ENCODE measurements around the gene CD9. TPM values are rescaled to one million over a fixed set of nuclear protein-coding genes. Genes with fewer than 3 reads are reported as not detected.
A peak's percentile ranks its signal among the peaks of the same experiment; 100 is the strongest.

The CD9 gene
- total RNA-seq, 1 donor from 2014 or later = 437 TPM

DNA sequence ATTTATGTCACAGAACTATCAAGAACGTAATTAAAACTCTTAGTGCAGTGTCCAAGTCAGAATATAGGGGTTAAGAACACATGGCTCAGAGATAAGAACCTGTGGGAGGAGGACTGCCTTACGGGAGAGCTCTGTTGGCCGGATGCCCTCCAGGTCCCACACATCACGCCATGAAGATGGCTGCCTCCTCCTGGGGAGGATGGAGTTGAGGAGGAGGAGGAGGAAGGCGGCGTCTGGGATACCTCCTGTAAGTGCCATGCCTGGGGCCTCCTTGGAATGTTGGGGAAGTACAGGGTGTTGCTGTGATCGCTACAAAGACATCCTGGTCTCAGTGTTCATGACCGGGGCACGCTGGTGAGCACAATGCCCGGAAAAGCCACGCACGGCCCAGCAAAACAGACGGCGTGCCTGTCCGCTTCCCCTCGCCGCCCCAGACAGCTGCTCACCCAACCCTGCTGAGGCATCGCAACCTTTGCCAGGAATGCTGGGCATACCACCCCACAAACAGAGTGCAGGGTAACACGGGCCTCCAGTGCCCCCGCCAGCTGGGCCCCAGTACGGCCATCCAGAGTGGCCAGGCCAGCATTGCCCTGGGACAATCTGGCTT lies 28.7 kb upstream of the CD9 start:
- Histone ChIP-seq H3K4me1 (peaks cover 30% of the 10 kb centered on the region), H3K27ac (peak overlapping the region; percentile 62), H3K27me3 (ENCODE audit: low read depth) (no peaks in the 10 kb centered on the region), H3K4me3 (no peak overlapping the region), H3K9me3 (no peaks in the 10 kb centered on the region), H3K36me3 (no peaks in the 10 kb centered on the region)
- DNase-seq = peak; percentile 66
- peak; percentile 32 for TF ChIP-seq CTCF (IDR thresholded peaks at IDR 0.05)
- intact Hi-C loops (cut with DNase I) = no loop called here
- ATAC-seq = peak; percentile 54 to 56

GRCh38 chr12:6172086-6172485 lies 28.1 kb upstream of the CD9 start:
- no peaks in the 10 kb centered on the region for H3K27me3 ChIP-seq (ENCODE audit: low read depth)
- intact Hi-C loops (cut with DNase I) = no loop called here
- no peak overlapping the region for H3K4me3 ChIP-seq
- no peak for DNase-seq
- H3K9me3 ChIP-seq = no peaks in the 10 kb centered on the region
- H3K36me3 ChIP-seq = no peaks in the 10 kb centered on the region
- H3K27ac ChIP-seq = peak overlapping the region; percentile 62
- no peak for TF ChIP-seq CTCF (IDR thresholded peaks at IDR 0.05)
- peaks cover 25% of the 10 kb centered on the region for H3K4me1 ChIP-seq
- ATAC-seq = no peak

DNA sequence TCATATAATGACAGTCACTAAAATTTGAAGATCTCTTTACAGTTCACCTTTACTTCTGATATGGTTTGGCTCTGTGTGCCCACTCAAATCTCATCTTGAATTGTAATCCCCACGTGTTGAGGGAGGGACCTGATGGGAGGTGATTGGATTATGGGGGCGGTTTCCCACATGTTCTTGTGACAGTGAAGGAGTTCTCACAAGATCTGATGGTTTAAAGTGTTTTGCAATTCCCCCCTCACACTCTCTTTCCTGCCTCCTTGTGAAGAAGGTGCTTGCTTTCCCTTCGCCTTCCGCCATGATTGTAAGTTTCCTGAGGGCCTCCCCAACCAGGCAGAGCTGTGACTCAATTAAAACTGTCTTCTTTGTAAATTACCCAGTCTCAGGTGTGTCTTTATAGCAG lies 27.3 kb upstream of the CD9 start:
- intact Hi-C loops (cut with DNase I) = no loop called here
- TF ChIP-seq CTCF (IDR thresholded peaks at IDR 0.05) = no peak
- Histone ChIP-seq H3K4me1 (peaks cover 17% of the 10 kb centered on the region), H3K4me3 (no peak overlapping the region), H3K27me3 (ENCODE audit: low read depth) (no peaks in the 10 kb centered on the region), H3K9me3 (no peaks in the 10 kb centered on the region), H3K36me3 (no peaks in the 10 kb centered on the region), H3K27ac (peak overlapping the region; percentile 62)
- DNase-seq = no peak
- no peak for ATAC-seq

DNA sequence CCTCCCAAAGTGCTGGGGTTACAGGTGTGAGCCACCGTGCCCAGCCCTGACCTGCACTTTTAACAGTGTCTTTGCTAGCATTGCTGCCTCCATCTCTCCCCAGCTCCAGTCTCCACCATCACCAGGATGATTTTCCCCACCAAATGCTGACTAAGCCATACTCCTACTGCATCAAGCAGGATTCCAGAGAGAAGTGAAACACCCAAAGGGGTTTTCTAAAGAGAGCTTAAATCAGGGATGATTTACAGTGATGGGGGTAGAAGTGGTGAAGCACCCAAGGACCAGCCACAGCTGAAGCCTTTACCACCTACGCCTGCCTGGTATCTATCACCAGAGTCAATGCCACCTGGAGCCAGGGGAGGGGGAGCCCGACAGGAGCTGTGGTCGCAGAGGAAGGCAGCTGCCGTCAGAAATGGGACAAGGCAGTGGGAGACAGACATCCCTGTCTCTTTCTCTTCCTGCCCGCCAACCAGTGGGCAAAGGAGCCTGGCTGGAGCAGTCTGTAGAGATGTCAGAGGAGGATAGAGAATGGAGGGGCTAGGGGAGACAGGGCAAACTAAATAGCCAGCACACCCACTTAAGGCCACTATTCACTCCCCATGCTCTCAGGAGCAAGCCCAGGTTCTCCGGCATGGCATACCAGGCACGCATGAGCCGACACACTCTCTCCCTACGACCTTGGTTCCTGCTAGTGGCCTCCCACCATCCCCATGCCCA lies 22.4 kb upstream of the CD9 start:
- H3K4me1 ChIP-seq = peaks cover 36% of the 10 kb centered on the region
- no peaks in the 10 kb centered on the region for H3K9me3 ChIP-seq
- ATAC-seq (no peak), DNase-seq (no peak)
- H3K27me3 ChIP-seq (ENCODE audit: low read depth) = no peaks in the 10 kb centered on the region
- no peaks in the 10 kb centered on the region for H3K36me3 ChIP-seq
- intact Hi-C loops (cut with DNase I) = no loop called here
- H3K27ac ChIP-seq = no peak overlapping the region
- TF ChIP-seq CTCF (IDR thresholded peaks at IDR 0.05) = no peak
- H3K4me3 ChIP-seq = no peak overlapping the region

DNA sequence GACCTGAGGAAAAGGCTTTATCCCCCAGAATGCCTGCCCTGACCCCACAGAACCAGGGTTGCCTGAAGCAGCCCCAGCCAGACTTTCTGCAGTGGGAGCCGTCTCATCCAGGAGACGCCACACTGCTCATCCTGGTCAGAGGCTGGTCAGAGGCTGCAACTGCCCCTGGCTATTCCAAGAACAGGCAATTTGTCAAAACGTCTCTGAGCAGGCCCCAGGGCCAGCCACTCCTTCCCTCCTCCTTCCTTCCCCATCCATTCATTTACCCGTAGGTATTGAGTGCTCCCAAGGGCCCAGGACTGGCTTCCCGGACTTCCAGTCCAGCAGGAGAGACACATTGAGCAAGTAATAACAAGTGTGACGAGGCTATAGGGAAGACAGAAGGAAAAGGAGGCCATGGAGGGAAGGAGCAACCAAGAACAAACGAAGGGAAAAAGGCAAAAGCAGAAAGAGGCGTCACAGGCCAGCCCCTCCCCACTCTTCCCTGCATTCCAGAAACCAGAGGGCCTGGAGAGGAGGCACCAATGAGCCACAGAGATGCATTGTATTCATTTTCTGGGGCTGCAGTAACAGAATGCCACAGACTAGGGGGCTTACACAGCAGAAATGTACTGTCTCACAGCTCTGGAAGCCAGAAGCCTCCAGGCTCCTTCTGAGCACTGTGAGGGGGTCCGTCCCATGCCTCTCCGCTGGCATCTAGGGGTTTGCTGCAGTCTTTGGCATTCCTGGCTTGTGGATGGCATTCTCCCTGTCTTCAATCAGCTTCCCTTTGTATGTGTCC lies 21.0 kb upstream of the CD9 start:
- no peak for DNase-seq
- peaks cover 50% of the 10 kb centered on the region for H3K4me1 ChIP-seq

More for the DNA sequence above, 21.0 kb upstream of the CD9 start:
- no peak for ATAC-seq
- Histone ChIP-seq H3K36me3 (no peaks in the 10 kb centered on the region), H3K9me3 (no peaks in the 10 kb centered on the region), H3K4me3 (no peak overlapping the region), H3K27ac (peak overlapping the region; percentile 7), H3K27me3 (ENCODE audit: low read depth) (no peaks in the 10 kb centered on the region)
- TF ChIP-seq CTCF (IDR thresholded peaks at IDR 0.05) = no peak
- intact Hi-C loops (cut with DNase I) = no loop called here
